Kidney (tissue), 14 donors: Measurements from ENCODE around the gene ANG. TPM values are rescaled to one million over a fixed set of nuclear protein-coding genes. Genes with fewer than 3 reads are reported as not detected.

ENCODE experiments used
- DNase-seq, 5 donors: peaks; one replicate each; pipeline ENCODE4 v3.0.0-alpha.2; 2013 to 2020
- FAIRE-seq: peaks from 2 replicates; lab custom pipeline; 2012; peaks lifted over from hg19 to GRCh38; lab: Jason Lieb, UNC
- H3K27ac ChIP-seq, 2 donors: one replicate each; pipeline ENCODE4 v1.7.0; 2013; ENCODE audit warnings: low read depth in 2 of 2, low read length in 2 of 2, inconsistent platforms in 1 of 2
- H3K27me3 ChIP-seq: one replicate; pipeline ENCODE4 v1.7.1; 2013; ENCODE audit warnings: low read length, inconsistent platforms; ENCODE audit not compliant: control insufficient read depth, insufficient read depth
- H3K36me3 ChIP-seq, 3 donors: one replicate each; pipeline versions ENCODE4 v1.7.0 to v1.7.1; 2013; ENCODE audit warnings: low read length in 3 of 3, control low read depth in 1 of 3, inconsistent platforms in 1 of 3; ENCODE audit not compliant: insufficient read depth in 3 of 3, control insufficient read depth in 2 of 3
- H3K4me1 ChIP-seq, 3 donors: one replicate each; pipeline versions ENCODE4 v1.7.0 to v1.7.1; 2013; ENCODE audit warnings: low read length in 3 of 3, inconsistent platforms in 1 of 3, low read depth in 1 of 3; ENCODE audit not compliant: control insufficient read depth in 2 of 3, insufficient read depth in 2 of 3
- H3K4me3 ChIP-seq, 3 donors: one replicate each; pipeline versions ENCODE4 v1.7.0 to v1.8.1; 2013; ENCODE audit warnings: low read length in 3 of 3, control low read depth in 1 of 3, inconsistent platforms in 1 of 3
- H3K9ac ChIP-seq, 3 donors: one replicate each; pipeline versions ENCODE4 v1.7.0 to v1.7.1; 2013; ENCODE audit warnings: low read length in 3 of 3, control low read depth in 1 of 3, inconsistent platforms in 1 of 3
- H3K9me3 ChIP-seq, 3 donors: one replicate each; pipeline versions ENCODE4 v1.7.0 to v1.7.1; 2013; ENCODE audit warnings: low read length in 3 of 3, control low read depth in 1 of 3, inconsistent platforms in 1 of 3; ENCODE audit not compliant: control insufficient read depth in 2 of 3, insufficient read depth in 1 of 3
- intact Hi-C: fragments of 100-400 bp; cut with DNase I; formaldehyde crosslinking; loops from one replicate; pipeline ENCODE4 v1.11.1; 2022
- polyA plus RNA-seq: library from polyadenylated mRNA; stranded (reverse); fragments of 350-450 nt; fragmentation: Illumina TruSeq; extraction: RNeasy Lipid Tissue Mini Kit (QIAGEN cat#74804); gene quantifications from one replicate; pipeline ENCODE4 v1.2.3, GENCODE V29; 2014; ENCODE audit warnings: low read depth, low replicate concordance; ENCODE audit not compliant: insufficient read depth
- total RNA-seq: library from RNA; stranded (reverse); fragmentation: NEBNext Ultra II Directional; extraction: Animal tissue kit (Norgen Biotek cat#: 25700); gene quantifications from one replicate; pipeline ENCODE4 v1.2.1, GENCODE V29; 2021
- TF ChIP-seq, protein P1 (sequence below): IDR thresholded peaks from 3 replicates; pipeline ENCODE4 v1.5.1; 2012; ENCODE audit warnings: mild to moderate bottlenecking, moderate library complexity, borderline replicate concordance; ENCODE audit not compliant: insufficient read depth; ENCODE audit errors: extremely low read depth
- donor health status: control.
- donor health status: control.
- donor health status: control.
- donor health status: control.
- donor health status: control.
- donor health status: DM: yes; HTN: yes; CAD: no.
- donor health status: Normal renal cell carcinoma (clear cell type).

The ANG gene
- total and polyA plus RNA-seq, 2 donors from 2014 or later = 19.4 to 24.5 TPM

DNA sequence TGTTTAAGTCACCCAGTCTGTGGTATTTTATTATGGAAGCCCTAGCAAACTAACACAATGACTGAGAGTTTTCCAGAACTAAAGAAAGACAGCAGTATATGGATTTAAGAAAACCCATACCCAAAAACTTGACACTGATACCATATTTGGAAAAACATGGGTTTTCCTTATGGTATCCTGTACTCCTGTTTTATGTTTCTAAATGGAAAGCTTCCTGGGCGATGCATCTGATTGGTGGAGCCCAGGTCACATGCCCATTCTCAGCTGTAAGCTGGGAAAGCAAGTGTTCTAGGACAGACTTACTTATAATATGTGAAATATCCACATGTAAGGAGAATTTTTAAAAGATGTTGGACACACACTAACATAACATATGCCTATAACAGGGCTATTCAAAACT, 8.7 kb upstream of the ANG start:
- TF ChIP-seq, protein P1, sequence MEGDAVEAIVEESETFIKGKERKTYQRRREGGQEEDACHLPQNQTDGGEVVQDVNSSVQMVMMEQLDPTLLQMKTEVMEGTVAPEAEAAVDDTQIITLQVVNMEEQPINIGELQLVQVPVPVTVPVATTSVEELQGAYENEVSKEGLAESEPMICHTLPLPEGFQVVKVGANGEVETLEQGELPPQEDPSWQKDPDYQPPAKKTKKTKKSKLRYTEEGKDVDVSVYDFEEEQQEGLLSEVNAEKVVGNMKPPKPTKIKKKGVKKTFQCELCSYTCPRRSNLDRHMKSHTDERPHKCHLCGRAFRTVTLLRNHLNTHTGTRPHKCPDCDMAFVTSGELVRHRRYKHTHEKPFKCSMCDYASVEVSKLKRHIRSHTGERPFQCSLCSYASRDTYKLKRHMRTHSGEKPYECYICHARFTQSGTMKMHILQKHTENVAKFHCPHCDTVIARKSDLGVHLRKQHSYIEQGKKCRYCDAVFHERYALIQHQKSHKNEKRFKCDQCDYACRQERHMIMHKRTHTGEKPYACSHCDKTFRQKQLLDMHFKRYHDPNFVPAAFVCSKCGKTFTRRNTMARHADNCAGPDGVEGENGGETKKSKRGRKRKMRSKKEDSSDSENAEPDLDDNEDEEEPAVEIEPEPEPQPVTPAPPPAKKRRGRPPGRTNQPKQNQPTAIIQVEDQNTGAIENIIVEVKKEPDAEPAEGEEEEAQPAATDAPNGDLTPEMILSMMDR = no peak
- Histone ChIP-seq H3K4me3 (no peak overlapping the region), H3K4me1 (peaks cover 0 to 10% (median 9%) of the 10 kb centered on the region in 3 donors), H3K9me3 (no peaks in the 10 kb centered on the region), H3K9ac (no peak overlapping the region), H3K27ac (no peak overlapping the region), H3K36me3 (no peaks in the 10 kb centered on the region), H3K27me3 (no peaks in the 10 kb centered on the region)
- DNase-seq (peak in 1 of 5 donors; percentile 45), FAIRE-seq (no peak)
- intact Hi-C loops = loop anchor here (10.0 kb wide), 1 partner anchor 345 kb away; the partner anchor contains the start of gene CCNB1IP1

DNA sequence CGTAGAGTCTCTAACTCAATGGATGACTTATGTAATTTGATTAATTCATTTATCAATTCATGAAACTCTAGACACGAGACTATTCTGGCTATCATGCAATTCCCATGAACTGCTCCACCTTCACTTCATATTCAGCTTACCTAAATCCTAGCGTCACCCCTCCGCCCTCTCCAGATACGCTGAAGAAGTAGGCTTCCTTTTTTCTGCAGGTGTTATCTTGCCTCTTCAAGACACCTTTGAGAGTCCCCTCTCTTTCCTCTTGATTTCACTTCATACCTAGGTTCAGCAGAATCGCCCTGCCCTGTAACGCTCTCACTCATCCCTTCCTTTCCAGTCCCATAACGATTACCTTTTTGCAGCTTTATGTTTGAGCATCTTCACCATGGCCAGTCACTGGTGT, 8.2 kb upstream of the ANG start:
- TF ChIP-seq, protein P1 = no peak
- H3K4me1 ChIP-seq = peaks cover 0 to 10% (median 9%) of the 10 kb centered on the region in 3 donors
- no peaks in the 10 kb centered on the region for H3K36me3 ChIP-seq
- no peaks in the 10 kb centered on the region for H3K9me3 ChIP-seq
- peak overlapping the region in 1 of 2 donors; percentile 98 for H3K27ac ChIP-seq
- peak overlapping the region in 2 of 3 donors; percentile 91 to 94 for H3K4me3 ChIP-seq
- FAIRE-seq (no peak), DNase-seq (no peak)
- H3K9ac ChIP-seq = no peak overlapping the region
- no peaks in the 10 kb centered on the region for H3K27me3 ChIP-seq
- intact Hi-C loops = loop anchor here (10.0 kb wide), 1 partner anchor 346 kb away; the partner anchor contains the start of gene CCNB1IP1

- FAIRE-seq = no peak
- H3K4me1 ChIP-seq = peaks cover 0 to 10% (median 9%) of the 10 kb centered on the region in 3 donors
- intact Hi-C loops = loop anchor here (10.0 kb wide), 1 partner anchor 346 kb away; the partner anchor contains the start of gene CCNB1IP1
These were observed 7.7 kb upstream of the ANG start for GRCh38 chr14:20680843-20681347.

More at GRCh38 chr14:20680843-20681347, 7.7 kb upstream of the ANG start:
- no peak for DNase-seq
- peak overlapping the region; percentile 79 to 94 (median 91) for H3K4me3 ChIP-seq
- no peaks in the 10 kb centered on the region for H3K36me3 ChIP-seq
- H3K9me3 ChIP-seq = no peaks in the 10 kb centered on the region
- no peaks in the 10 kb centered on the region for H3K27me3 ChIP-seq
- TF ChIP-seq, protein P1 = no peak
- H3K27ac ChIP-seq = peak overlapping the region; percentile 98 to 100
- peak overlapping the region; percentile 43 to 96 (median 57) for H3K9ac ChIP-seq
